HG03045 (cell line): ENCODE results near the gene MZT2A.
"Not testable (repeated sequence)": the region's sequence is repeated elsewhere in the genome, so short reads cannot be mapped to it uniquely, and the experiment has no call there.

Experiments used
- ATAC-seq: cut with Tn5 transposase; IDR thresholded peaks from one replicate; pipeline ENCODE4 v1.9.1; 2021; ENCODE audit warnings: mild to moderate bottlenecking, moderate library complexity; ENCODE audit not compliant: unreplicated experiment

The MZT2A gene

GRCh38 chr2:131493199-131493968, 1.2 kb upstream of the MZT2A start:
- peak; percentile 17 for ATAC-seq

GRCh38 chr2:131492418-131493198, 411 bp upstream of the MZT2A start:
- ATAC-seq: peak; percentile 72

- not testable (repeated sequence) for ATAC-seq
Observed at GRCh38 chr2:131491469-131491836, 744 bp downstream of the MZT2A start.

- not testable (repeated sequence) for ATAC-seq
Observed at GRCh38 chr2:131490616-131491468, 1.4 kb downstream of the MZT2A start.

GRCh38 chr2:131488306-131489205, 3.6 kb downstream of the MZT2A start:
- ATAC-seq: no peak

- ATAC-seq: not testable (repeated sequence)
Observed at GRCh38 chr2:131486201-131486902, 5.8 kb downstream of the MZT2A start.

- ATAC-seq: not testable (repeated sequence)
Observed at GRCh38 chr2:131484906-131485460, 7.2 kb downstream of the MZT2A start.

GRCh38 chr2:131483981-131484820, 8.0 kb downstream of the MZT2A start:
- ATAC-seq: not testable (repeated sequence)

- not testable (repeated sequence) for ATAC-seq
Observed at GRCh38 chr2:131482506-131483155, 9.6 kb downstream of the MZT2A start.

GRCh38 chr2:131480351-131480750, 11.8 kb downstream of the MZT2A start:
- ATAC-seq: not testable (repeated sequence)

GRCh38 chr2:131478850-131479461, 13.2 kb downstream of the MZT2A start:
- not testable (repeated sequence) for ATAC-seq

GRCh38 chr2:131478074-131478849, 13.9 kb downstream of the MZT2A start:
- not testable (repeated sequence) for ATAC-seq

GRCh38 chr2:131477227-131477626, 15.0 kb downstream of the MZT2A start:
- not testable (repeated sequence) for ATAC-seq

GRCh38 chr2:131476363-131476762, 15.8 kb downstream of the MZT2A start:
- not testable (repeated sequence) for ATAC-seq

GRCh38 chr2:131475831-131476230, 16.4 kb downstream of the MZT2A start, which contains the start of gene TUBA3D:
TSS of gene TUBA3D (plus strand) at chr2:131476119. CDS start at chr2:131476200, 81 bp downstream.
- ATAC-seq: no peak

GRCh38 chr2:131473266-131473665, 18.9 kb downstream of the MZT2A start:
- ATAC-seq: not testable (repeated sequence)
